Stimulated activated CD8-positive, alpha-beta memory T cell treated with anti-CD3 and anti-CD28 coated beads, Interleukin-12 subunit alpha, Interleukin-12 subunit beta, amount 100 ng/mL, for 1 hour (primary cell): ENCODE results near the gene HOXC9.

Experiments
- DNase-seq: peaks from one replicate; pipeline ENCODE4 v3.0.0-alpha.2; 2020; ENCODE audit warnings: low read depth

HOXC9 gene

DNA sequence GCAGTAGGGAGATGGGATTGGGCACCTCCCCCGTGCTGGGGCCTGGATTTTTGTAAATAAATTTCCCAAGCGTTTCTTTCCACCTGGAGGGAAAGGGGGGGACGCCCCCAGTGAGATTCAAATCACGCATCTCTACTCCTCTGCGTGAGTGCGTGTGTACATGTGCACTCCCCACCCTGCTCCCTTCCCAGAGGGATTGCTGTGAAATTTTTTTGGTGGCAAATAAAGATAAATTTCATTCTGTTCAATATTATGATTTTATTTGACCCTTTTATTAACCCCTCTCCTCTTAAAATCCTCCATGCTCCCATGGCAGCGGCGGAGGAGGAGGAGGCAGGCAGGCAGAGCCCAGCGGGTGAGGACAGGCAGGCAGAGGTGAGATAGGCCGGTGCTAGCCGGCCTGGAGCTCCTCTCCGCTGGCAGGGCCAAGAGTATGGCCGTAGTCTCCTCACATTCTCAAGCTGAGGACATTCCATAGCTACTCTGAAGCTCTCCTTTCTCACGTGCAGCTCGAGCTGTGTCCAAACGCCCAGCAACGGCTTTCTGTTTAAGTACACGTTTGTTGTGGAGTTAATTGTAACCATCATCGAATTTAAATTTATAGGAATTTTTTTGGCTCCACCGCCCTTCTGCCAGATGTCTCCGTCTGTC, 23.7 kb upstream of the HOXC9 start:
- no peak for DNase-seq

DNA sequence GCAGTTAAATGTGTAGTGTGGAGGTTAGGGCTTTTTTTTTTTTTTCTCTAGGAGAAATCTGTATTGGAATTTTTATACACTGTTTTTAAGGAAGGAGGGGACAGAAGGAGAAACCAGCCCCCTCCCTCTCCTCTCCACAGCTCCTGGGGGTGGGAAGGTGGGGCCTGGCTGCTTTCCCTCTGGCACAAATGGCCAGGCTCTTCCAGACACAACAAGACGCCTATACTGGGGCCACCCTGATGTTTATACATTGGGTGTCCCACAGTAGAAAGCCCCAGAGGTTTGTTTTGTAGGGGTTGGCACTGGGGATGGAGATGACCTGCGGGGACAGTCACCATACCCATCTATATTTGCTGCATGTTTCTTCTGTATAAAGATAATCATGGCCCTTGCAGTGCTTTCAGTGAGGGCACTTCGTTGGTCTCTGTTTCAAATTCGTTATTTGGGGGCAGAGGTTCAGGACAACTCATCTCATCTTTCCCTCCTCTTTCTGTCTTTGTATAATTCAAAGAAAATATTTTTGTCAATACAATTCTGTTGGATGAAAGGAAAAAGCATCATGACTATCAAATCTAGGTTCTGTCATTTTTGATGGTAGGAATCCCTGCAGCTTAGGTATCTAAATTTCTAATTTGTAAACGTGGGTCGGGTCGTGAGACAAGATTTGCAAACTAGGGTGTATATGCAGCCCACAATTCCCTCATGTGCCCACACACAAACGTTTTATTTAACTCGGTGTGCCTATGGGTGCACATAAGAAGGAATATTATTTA, 23.0 kb upstream of the HOXC9 start:
- no peak for DNase-seq

DNA sequence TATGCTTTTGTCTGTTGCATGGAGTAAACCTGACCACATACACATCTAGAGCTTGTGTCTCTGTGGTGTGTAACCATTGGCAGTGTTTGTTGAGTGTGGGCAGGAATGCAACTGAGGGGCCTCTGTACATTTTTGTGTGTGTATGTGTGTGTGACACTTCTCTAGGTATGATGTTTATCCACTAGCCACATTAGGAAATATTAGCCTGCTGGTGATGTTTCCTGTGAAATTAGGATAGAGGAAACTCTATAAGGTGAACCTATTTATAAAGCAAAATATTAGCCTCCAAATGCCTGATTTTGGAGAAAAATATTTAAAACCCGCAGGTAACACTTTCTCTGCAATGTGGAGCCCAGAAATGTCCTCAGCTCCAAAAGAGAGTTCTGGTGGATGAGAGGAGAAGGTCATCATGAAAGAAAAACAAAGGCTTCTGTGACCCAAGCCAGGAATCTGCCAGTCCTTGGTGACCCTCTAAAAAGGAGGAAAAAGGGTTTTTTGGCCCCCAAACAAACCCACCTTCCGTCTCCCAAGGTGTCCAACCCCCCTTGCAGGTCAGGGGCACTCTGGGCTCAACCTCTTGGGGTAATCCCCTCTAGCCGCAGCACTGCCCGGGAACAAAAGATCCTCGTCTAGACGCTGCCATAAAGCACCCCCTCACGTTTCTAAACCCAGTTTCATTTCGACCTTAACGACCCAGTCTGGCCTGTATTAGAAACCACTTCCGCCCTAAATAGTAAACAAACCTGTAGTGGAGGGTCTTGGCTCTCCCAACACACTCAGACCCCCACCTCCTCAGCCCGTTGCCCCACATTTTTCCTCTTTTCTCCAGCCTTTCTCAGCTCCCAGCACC, 22.1 kb upstream of the HOXC9 start:
- no peak for DNase-seq

DNA sequence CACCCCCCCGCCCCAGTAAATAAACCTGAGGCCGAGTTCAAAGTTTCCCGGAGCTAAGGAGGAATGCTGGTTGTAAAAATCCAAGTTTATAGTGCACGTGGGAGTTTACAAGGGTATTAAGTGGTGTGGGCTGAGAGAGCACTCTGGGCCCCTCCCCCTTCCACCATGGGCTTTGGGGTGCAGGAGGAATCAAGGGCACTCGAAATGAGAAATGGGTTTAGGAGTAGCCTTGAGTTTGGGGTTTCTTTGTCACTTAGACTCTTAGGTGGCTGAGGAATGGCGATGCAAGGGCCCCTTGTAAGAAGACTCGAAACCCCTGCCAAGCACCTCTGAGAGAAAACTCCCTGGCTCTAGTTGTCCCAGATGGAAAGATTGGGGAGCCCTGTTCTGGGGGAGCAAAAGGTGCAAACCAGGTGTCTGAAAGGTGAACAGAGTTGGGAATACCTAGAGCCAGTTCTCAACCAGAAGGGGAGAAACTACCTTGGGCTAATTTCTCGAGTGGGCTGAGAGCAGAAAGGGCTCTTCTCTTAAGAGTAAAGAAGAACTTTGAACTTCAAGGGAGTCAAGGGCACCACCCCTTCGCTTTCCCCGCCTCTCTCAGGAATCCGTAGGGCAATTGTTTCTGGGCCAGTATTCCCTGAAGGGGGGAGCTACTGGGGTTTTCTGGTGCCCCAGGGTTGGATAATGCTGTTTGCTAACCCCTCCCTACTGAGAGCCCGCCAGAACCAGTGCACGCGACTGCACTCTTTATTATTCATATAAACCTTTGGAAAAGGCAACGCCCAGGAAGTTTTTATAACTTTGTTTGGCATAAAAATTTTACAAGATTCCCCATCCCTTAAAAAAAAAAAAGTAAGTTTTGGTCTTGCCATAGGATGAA, 21.2 kb upstream of the HOXC9 start:
- no peak for DNase-seq

DNA sequence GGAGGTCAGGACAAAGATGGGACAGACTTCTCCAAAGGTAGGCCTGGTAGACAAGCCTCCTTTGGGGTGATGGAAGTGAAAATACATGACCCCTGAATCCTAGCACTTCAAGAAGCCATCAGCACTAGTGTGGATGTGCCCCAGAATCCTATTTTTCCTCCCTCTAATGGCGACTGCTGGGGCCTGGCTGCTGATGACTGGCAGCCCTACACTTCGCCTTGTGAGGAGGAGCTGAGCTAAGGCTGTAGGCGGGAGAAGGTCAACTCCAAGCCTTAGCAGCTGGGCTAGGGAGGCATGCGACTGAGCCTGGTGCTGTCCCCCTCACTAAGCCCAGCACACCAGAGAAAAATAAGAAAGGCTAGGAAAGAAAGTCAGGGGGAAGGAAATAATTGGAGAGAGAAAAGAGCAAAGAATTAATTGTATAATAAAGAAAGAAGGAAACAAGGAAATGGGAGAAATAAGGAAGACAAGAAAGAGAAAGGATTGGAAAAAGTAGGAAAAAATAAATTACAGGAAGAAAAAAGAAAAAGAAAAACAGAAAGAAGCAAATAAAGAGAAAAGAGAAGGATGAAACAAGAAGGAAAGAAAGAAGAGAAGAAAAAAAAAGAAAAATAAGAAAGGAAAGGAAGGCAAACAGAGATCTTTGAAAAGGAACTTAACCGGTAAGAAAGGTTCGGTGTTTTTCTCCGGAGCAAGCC, 19.7 kb upstream of the HOXC9 start:
- DNase-seq = no peak

DNA sequence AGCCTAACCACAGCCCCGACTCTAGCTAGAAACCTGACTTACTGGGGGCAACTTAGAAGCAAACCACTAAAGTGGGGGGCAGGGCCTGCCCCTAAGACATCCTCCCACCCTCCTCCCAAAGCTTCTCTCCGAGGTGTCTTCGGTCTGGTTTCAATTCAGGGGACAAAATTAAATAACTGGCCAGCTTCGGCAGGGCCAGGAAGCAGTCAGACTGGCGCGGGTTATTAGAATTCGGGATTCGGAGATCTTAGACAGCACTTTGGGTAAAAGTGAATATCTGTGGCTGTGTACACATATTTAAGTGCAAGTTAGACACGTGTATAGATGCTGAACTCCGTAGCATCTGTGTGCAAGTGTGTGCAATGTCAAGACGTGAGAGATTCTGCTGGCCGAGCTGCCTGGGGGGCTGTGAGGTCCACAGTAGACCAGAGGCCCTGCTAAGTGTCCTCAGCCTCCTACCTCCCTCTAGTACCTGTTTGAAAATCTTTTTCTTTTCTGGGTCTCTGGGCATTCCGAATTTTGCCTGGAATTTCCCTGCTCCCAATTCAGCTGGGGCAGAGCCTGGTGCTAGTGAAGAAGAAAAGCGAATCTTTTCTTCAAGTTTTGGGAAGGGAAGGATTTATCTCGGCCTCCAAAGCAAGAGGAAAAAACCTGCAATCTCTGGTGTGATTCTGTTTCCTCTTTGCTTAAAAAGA, 19.0 kb upstream of the HOXC9 start:
- DNase-seq = no peak

DNA sequence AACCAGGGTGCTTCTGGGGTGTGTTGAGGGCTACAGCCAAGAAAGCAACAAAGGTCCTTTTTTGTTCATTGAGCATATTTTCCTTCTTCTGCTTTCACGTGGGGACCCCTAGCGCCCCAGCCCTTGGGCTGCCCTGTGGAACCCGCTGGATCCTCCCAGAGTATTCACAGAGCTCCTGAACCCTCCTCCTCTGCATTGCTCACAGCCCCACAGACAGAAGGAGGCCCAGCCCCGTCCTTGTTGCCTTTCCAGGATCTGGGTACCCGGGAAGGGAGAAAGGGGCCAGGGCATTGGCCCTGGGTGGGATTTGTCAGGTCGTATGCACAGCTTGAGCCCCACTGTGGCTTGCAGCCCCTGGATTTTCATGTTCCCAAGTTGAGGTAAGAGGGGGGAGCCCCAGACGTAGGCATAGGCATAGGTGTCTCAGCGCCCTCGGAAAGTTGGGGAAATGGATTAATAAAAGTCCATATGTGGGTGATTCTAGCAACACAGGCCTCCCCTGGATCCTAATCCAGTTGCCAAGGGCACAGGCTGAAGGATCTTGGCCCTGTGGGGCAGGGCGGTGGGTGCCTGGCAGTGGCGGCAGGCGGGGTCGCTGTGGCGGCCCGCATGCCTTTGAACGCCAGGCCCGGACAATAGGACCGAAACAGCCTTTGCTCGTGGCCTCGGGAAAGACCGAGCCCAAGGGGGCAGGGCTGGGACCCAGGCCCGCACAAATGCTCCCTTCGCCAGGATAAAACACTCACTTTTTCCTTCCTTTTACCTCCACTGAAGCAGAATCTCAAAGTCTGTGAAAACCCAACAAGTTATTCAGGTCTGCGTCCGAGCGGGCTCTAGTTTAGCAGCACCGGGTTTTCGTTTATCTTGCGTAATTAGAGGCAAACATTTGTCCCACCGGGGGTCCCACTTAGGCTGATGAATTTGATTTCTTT, 18.1 kb upstream of the HOXC9 start:
- no peak for DNase-seq

DNA sequence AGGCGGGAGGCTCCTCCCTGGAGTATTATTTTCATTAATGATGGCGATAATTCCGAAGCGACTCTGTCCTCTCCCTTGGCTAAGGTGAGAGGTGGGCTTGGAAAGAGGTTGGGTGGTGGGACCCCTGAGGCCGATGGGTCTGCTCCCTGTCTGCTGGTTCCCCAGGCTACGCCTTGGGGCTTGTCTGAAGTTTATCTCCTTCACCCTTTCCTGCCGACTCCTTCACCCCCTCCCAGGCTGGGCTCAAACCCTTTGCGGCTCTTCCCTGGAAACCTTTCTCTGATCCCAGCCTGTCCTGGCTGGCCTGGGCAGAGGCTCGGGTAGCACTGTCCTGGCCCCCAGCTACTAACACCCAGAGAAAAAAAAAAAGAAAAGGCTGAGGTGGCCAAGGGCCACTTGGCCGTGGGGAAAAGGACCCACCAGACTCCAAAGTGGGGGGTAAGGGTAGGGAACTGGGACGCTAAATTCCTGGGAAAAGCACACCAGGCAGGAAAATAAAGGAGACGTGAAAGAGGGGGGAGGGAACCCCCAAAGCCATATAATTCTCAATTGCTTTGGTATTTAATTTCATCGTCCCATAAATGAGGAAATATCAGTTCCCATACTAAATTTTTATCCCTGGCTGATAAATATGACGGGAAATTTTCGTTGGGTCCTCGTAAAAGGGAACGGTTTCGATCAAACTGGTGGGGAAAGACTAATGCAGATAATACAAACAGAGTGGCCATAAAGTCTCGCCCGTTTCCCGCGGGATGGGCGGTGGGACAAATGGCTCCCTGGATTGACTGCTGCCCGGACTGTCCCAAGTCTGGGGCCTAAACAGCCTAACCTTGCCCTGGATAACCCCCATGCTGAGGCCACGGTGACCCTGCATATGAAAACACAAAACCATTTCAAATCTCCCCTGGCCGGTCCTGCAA, 17.1 kb upstream of the HOXC9 start:
- DNase-seq = no peak

DNA sequence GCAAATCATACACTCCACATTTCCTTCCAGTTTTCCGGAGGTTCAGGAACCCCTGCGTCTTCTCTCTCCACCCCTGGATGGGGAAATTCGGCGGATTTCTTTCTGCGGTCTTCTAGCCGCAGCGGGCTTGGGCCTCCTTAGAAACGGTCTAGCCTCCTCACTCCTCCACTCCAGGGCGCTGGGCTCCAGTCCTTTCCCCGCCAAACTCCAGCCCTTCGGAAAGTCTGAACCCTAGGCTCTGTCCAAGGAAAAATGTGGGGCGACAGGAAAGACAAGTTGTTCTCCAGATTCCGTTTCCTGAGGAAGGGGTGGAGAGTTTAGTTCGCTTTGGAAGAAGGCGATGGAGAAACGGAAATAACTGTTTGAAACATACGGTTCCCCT, 16.4 kb upstream of the HOXC9 start:
- DNase-seq = no peak

DNA sequence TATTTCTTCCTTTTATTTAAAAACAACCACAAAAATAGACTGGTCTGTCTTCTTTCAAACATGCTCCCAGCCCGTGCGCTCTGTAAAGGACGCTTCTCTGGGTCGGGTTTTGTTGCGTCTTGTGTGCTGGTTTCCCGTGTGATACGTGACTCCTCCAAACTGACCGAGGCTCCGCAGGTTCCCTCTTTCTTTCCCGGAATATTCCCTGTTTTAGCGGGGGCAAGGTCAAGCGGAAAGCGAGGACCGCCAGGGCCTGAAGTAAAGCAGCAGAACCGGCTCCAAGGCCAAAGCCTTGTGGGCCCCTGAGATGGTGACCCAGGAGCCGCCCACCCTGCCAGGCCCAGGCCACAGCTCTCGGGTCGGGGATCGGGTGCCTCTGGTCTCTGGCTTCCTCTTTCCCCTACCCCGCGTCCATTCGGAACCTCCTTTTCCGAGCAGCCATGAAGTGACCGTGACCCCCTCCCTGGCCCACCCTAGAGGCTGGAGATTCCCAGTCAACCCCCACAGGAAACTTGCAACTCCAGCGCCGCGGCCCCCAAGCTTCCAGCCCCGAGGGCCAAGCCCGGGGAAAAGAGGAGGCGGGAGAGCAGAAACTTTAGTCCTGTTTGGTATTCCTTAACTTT, 15.9 kb upstream of the HOXC9 start:
- DNase-seq = no peak

DNA sequence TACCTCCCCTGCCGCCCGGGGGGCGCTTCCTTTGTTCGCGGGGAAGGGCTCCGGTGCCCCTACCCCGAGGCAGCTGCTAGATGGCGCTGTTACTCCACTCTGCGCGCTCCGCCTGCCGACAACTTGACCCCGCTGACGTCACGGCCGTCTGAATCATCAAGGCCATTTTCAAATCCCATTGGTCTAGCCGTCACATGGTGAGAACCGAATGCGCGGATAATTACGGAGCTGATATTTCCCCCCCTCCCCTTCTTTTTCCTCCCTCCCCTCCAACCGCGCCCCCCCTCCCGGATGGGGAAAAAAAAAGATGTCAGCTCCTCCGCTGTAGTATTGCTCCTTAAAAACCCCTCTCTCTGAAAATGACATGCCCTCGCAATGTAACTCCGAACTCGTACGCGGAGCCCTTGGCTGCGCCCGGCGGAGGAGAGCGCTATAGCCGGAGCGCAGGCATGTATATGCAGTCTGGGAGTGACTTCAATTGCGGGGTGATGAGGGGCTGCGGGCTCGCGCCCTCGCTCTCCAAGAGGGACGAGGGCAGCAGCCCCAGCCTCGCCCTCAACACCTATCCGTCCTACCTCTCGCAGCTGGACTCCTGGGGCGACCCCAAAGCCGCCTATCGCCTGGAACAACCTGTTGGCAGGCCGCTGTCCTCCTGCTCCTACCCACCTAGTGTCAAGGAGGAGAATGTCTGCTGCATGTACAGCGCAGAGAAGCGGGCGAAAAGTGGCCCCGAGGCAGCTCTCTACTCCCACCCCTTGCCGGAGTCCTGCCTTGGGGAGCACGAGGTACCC, 14.9 kb upstream of the HOXC9 start, which contains the start of gene HOXC10:
TSS of gene HOXC10 (plus strand) at position 246 of the 791 bp plus-strand sequence. CDS start at position 360, 114 bp downstream.
- DNase-seq = peak; percentile 69

DNA sequence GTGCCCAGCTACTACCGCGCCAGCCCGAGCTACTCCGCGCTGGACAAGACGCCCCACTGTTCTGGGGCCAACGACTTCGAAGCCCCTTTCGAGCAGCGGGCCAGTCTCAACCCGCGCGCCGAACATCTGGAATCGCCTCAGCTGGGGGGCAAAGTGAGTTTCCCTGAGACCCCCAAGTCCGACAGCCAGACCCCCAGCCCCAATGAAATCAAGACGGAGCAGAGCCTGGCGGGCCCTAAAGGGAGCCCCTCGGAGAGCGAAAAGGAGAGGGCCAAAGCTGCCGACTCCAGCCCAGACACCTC, 14.3 kb upstream of the HOXC9 start:
- DNase-seq = no peak

DNA sequence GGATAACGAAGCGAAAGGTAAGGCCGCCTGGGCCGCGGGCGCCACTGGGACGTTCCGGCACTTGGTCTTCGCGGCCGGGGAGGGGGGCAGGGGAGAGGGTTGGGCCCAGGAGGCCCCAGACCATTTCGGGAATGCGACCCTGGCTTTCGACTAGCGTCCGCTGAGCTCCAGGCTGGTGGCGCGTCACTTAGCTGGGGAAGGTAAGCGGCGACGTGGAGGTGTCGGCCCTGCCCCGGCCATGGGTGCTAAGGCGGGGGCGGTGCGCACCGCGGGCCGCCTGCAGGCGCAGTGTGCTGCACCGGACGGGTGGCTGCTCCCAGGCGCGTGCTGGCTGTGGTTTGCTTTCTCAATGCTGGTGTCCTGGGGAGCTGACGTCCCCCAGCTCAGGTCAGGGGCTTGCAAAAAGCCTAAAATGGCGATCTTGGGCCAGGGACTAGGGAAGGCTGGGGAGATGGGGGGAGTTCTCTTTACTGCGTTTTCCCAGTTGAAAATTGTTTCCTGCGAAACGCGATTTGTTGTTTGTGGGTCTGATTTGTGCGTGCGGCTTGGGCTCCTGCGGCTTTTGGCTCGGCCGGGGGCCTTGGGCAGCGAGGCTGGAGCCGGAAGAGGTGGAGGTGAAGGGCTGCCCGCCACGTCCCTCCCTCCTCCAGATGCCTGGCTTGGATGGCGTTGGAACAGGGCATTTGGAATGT, 13.8 kb upstream of the HOXC9 start:
- no peak for DNase-seq

DNA sequence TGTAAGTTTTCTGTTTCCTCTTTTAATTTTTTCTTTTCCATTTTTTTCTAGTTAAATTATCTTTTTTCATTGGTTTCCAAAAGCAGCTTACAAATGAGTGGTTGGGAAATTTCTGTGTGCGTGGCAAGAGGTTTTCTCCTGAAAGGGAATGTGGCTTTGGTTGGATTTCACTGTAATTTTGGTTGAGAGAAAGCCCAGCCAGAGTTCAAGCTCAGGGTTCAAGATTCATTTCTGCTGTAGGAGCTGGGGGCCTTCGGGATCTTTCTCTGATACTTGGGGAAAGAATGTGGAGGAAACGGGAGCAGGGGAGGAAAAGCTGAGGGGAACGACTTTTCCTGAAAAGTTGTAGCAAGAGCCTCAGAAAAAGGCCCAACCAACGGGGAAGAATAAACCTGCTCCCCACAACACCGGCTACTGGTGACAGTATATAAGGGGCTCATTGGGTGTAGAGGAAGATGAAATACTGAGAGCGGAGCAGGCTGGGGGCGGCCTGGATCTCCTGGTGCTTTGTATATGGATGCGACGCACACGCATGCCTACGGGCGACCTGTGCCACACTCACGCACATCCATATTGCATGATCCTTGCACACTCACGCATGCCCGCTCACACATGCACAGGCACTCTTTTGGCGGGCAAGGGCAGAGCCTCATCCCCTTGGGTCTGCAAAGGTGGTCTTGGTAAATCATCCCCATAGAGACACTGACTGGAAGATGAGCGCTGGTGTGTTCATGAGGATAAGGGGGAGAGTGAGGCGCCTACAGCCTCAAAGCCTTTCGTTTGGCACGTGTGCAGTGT, 13.1 kb upstream of the HOXC9 start:
- DNase-seq = no peak

DNA sequence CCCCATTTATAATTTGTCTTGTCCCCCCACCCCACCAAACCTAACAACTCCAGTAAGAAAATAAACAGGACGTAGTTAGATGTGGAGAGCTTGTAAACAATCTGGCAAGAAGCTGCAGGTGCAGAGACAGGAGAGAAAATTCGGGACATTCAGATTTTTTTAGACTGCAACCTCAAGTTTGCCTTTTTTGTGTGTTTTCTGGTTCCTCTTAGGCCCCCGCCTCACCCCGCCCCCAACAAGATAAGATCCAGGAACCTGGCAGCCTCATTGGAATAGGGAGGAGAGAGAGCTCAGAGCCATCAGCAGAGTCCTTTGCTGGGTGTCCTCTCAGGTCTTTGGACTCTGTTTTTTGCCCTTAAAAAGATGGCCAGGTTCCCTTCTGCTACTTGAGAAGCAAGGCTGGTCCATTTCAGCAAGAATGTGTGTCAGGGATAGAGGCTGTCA, 12.2 kb upstream of the HOXC9 start:
- DNase-seq = no peak
